ENCODE data around the gene ZNF678.
"Not testable (repeated sequence)": the region's sequence is repeated elsewhere in the genome, so short reads cannot be mapped to it uniquely, and the experiment has no call there.

The ZNF678 gene

DNA sequence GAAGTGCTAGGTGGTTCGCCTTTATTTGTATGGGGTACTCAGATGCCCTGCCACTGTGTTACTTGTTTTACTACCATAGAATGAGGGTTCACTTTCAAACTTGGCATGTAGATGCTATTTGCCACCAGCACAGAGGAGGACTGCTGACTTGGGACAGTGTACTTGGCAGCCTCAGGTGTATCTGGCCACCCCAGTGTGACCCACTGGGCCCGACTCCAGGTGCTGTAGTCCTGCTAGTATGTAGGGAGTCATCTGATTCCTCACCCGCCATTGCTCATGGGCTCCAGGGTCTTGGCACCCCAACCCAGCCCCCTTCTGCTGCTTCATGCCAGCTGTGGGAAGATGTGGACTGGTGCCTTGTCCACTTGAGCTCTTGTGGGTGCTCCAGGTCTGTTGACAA lies 40.0 kb downstream of the ZNF678 start:
- no peak for DNase-seq (ENCODE audit: low read depth, low spot score)

GRCh38 chr1:227604446-227604845 lies 41.1 kb downstream of the ZNF678 start:
- no peak for DNase-seq (ENCODE audit: low read depth, low spot score)

- not testable (repeated sequence) for DNase-seq (ENCODE audit: low read depth, low spot score)
Observed at GRCh38 chr1:227606271-227606670, 42.9 kb downstream of the ZNF678 start.

DNA sequence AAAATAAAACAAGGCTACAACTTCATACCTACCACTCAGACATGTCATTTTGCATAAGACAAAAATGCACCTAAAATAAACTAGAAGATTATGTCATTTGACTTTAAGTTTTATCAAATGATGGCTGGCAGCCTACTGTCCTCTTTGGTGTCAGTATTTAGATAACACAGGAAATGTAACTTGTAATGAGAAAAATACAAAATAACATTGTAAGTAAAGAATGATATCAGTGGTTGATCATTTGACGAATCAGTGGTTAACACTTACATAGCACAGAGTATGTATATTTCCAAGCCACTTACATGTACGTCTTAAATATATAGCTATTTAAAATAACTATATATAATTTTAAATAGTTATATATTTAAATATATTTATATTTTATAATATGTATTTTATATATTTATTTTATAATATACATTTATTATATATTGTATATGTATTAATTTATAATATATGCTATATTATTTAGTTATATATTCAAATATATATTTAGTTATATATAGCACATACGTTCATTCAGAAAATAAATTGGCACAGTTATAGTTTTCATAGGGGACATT lies 44.1 kb downstream of the ZNF678 start:
- no peak for DNase-seq (ENCODE audit: low read depth, low spot score)

- no peak for DNase-seq (ENCODE audit: low read depth, low spot score)
Observed at GRCh38 chr1:227612658-227613057, 49.3 kb downstream of the ZNF678 start.

GRCh38 chr1:227613526-227613925 lies 50.2 kb downstream of the ZNF678 start:
- DNase-seq (ENCODE audit: low read depth, low spot score) = no peak

- DNase-seq (ENCODE audit: low read depth, low spot score) = no peak
Observed at GRCh38 chr1:227621211-227621610, 57.9 kb downstream of the ZNF678 start.

GRCh38 chr1:227622739-227623475 lies 59.6 kb downstream of the ZNF678 start:
- no peak for DNase-seq (ENCODE audit: low read depth, low spot score)

- DNase-seq (ENCODE audit: low read depth, low spot score) = no peak
Observed at GRCh38 chr1:227632325-227632724, 69.0 kb downstream of the ZNF678 start.

- DNase-seq (ENCODE audit: low read depth, low spot score) = no peak
Observed at GRCh38 chr1:227635596-227635995, 72.2 kb downstream of the ZNF678 start.

DNA sequence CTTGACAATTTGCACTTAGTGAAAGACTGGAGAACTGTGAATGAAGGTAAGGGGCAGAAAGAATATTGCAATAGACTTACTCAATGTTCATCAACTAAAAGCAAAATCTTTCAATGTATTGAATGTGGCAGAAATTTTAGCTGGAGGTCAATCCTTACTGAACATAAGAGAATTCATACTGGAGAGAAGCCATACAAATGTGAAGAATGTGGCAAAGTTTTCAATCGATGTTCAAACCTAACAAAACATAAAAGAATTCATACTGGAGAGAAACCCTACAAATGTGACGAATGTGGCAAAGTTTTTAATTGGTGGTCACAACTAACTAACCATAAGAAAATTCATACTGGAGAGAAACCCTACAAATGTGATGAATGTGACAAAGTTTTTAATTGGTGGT lies 91.1 kb downstream of the ZNF678 start:
- DNase-seq (ENCODE audit: low read depth, low spot score) = no peak

- DNase-seq (ENCODE audit: low read depth, low spot score) = no peak
Observed at GRCh38 chr1:227654858-227655752, 91.7 kb downstream of the ZNF678 start.

DNA sequence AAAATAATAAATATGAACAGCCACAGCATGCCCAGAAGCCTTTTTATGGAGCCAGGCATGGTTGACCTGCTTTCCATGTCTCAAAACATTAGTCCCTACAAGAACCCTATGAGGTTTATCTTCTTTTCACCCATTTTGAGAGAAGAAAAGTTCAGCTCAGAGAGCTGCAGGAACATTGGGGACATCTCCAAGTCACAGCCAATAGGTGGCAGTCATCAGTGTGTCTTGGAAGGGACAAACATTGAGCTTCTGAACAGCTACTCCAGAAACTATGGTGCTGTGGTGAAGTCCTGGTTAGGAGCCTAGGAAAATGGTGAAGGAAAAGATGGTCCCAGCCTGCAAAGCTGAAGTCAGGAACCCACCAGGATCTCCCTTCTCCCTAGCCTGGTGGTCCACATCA lies 98.1 kb downstream of the ZNF678 start:
- no peak for DNase-seq (ENCODE audit: low read depth, low spot score)

DNA sequence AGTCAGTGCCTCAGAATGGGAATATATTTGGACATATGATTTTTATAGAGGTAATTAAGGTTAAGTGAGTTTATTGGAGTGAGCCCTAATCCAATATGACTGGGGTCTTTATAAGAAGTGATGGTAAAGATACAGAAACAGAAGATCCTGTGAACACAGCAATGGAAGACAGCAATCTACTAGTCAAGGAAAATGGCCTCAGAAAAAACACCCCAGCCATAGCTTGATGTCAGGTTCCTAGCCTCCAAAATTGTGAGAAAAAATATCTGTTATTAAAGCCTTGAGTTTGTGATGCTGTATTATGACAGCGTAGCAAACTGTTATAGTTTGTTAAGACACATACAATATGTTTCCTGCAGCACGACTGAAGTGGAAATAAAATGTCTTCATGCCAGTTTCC lies 99.6 kb downstream of the ZNF678 start:
- DNase-seq (ENCODE audit: low read depth, low spot score) = no peak

DNA sequence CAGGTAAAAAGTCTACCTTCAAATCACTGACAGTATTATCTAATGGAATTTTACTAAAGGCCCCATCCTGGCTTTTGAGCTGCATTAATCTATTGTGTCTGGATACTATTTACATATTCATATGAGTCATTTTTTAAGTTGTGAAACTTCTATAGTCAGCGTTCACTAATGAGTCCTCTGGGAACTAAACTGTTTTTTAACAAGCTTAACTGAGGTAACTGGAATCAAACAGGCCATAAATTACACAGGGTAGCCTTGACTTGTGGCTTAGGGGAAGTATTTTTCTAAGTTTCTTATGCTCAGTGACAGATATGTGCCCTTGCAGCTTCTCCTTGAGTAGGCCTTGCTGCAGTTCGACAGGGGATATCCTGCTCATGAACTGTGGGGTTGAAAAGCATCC lies 102.9 kb downstream of the ZNF678 start:
- DNase-seq (ENCODE audit: low read depth, low spot score) = no peak

DNA sequence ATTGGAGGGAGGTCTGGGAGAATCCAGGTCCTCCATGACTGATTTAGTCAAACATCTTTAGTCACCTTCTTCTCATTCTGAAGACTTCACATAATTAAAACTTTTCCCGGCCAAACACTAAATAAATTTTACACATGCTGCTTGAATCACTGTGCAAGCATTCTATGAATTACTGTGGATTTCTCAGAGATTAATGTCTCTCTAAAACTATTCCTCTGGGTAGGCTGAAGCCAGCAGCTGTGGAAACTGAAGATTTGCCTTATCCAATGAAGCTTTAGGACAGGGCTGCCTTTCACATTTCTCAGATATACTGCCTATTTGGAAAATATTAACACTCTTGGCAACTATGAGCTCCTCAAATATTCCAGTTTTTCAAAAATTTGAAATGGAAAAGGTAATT lies 110.1 kb downstream of the ZNF678 start:
- DNase-seq (ENCODE audit: low read depth, low spot score) = no peak

GRCh38 chr1:227685807-227686206 lies 122.5 kb downstream of the ZNF678 start:
- DNase-seq (ENCODE audit: low read depth, low spot score) = no peak

- DNase-seq (ENCODE audit: low read depth, low spot score) = no peak
Observed at GRCh38 chr1:227697321-227697864, 134.0 kb downstream of the ZNF678 start.

- not testable (repeated sequence) for DNase-seq (ENCODE audit: low read depth, low spot score)
Observed at GRCh38 chr1:227701631-227702030, 138.3 kb downstream of the ZNF678 start.

DNA sequence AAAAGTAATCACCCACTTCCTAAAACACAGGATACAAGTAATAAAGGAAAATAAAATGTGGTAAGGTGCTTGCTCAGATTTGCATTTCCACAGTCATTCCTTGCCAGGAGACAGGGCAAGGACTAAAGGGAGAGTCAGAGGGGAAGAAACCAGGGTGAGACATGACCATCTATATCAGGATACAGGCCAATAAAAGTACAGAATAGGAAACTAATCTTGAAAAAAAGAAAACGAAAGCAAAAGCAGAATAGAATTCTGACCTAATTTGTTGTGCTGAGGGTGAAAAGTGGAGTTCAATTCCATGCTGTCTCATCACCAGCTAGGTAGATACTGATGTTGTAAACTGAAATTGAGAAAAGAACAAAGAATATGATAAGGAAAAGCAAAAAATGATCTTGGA lies 144.5 kb downstream of the ZNF678 start:
- DNase-seq (ENCODE audit: low read depth, low spot score) = no peak

- no peak for DNase-seq (ENCODE audit: low read depth, low spot score)
Observed at GRCh38 chr1:227709451-227709850, 146.1 kb downstream of the ZNF678 start.

GRCh38 chr1:227710474-227710873 lies 147.1 kb downstream of the ZNF678 start:
- DNase-seq (ENCODE audit: low read depth, low spot score) = not testable (repeated sequence)

Measured in smooth muscle cell of the brain vasculature (primary cell).